GM18502 (cell line): ENCODE results near the gene UBQLN4.
"Not testable (repeated sequence)": the region's sequence is repeated elsewhere in the genome, so short reads cannot be mapped to it uniquely, and the experiment has no call there.

Source experiments
- ATAC-seq: cut with Tn5 transposase; IDR thresholded peaks from one replicate; pipeline ENCODE4 v1.9.1; 2021; ENCODE audit warnings: mild to moderate bottlenecking; ENCODE audit not compliant: unreplicated experiment, poor library complexity

UBQLN4 gene

DNA sequence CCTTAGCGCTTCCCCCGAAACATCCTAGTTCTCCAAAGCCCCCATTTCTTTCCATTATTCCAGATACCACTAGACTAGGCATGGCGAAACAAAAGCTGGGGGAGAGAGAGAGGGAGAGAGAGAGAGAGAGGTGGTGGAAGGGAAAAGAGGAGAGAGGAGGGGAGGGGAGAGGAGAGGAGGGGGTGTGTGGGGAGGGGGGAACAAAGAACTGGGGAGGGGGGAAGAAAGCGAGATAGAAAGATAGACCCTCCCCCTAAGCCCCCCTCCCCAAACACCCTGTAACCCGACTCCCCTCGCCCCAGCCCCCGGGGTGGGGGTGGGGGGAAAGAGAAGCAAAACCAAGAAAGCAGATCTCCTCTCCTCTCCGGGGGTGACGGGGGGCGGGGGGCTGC lies 28.3 kb upstream of the UBQLN4 start:
- ATAC-seq, result no peak

GRCh38 chr1:156081180-156081916 lies 27.8 kb upstream of the UBQLN4 start:
- ATAC-seq, result no peak

- no peak for ATAC-seq
Measured at GRCh38 chr1:156080863-156081179, 27.2 kb upstream of the UBQLN4 start.

DNA sequence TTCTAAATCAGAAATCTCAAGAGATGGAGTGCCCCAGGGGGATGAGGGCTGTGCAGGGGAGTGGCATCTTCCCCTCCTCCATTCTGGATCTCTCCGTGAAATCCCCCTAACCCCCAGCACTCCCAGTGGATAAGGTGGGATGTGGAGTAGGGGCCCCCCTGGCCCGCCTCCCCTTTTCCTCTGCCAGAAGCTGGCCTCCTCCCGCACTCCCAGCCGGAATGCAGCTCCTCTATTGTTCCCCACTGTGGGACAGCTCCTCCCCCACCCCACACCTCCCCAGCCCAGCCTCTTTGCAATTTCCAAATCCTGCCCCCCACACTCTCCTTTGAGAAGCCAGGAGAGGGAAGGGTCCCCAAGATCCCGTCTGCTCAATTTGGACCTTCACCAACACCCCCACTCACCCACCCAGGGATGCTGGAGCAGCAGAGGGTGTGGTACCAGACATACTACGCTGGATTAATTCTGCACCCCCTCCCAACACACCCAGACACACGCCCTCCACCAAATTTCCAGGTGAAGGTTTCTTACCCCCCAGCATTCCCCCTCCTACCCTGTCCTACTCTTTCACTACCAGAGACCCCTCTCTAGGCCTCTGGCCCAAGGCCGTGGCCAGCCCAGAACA lies 26.8 kb upstream of the UBQLN4 start:
- ATAC-seq, result no peak

DNA sequence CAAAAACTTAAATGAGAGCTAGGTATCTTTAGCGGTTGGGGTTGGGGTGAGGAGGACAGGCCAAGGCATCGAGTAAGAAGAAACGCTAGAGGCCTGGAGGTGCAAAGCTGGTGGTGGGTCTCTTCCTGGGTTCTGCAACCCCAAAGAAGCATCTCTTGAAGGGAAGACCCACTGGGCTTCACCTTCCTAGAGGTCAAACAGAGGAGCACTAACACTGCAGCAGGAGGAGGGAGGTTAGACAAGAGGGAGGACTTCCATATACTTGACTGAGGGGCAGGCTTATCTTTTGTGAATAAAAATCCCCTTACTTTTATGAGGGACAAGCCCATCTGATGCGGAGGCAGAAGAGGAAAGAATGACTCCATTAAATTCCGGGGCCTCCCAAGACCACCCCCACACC lies 26.2 kb upstream of the UBQLN4 start:
- ATAC-seq, result no peak

DNA sequence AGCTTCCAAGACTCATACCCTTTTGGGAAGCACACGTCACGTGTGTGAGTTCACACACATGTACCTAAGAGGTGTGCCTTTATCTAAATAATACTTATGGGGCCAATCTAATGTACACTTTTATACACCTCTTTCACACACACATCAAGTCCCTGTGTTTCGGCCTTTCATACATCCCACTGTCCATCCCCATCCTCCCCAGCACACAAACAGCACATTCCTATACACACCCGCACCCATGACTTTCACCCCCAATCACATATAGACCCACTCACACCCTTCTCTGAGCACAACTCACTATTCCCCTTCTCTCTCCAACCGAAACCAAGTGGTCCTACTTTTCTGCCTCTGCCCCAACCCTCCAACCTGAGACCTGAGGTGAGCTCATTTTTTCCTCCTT lies 25.1 kb upstream of the UBQLN4 start:
- no peak for ATAC-seq

GRCh38 chr1:156077430-156077760 lies 23.8 kb upstream of the UBQLN4 start:
- ATAC-seq, result no peak

- no peak for ATAC-seq
Measured at GRCh38 chr1:156076609-156077429, 23.2 kb upstream of the UBQLN4 start.

- no peak for ATAC-seq
Measured at GRCh38 chr1:156075775-156076204, 22.2 kb upstream of the UBQLN4 start.

- no peak for ATAC-seq
Measured at GRCh38 chr1:156075162-156075561, 21.6 kb upstream of the UBQLN4 start.

DNA sequence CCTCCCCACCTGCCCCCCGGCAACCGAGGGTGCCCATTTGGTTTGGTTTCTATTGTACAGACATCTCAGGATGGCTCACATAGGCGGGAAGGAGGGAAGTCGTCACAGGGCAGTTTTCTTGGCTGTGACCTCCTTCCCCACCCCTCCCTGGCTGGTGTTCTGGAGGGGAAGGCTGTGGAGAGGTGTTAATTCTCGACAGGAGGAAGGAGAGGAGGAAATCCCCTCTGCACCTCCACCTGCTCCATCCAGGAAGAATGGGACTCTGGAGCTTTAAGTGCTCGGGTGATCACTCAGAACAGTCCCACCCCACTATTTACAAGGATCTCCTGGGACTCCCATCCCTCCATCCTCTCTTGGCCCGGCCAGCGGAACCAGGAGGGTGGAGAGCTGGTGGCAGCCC lies 21.1 kb upstream of the UBQLN4 start:
- no peak for ATAC-seq

- ATAC-seq, result no peak
Measured at GRCh38 chr1:156073740-156074139, 20.1 kb upstream of the UBQLN4 start.

GRCh38 chr1:156073110-156073687 lies 19.6 kb upstream of the UBQLN4 start:
- ATAC-seq, result no peak

DNA sequence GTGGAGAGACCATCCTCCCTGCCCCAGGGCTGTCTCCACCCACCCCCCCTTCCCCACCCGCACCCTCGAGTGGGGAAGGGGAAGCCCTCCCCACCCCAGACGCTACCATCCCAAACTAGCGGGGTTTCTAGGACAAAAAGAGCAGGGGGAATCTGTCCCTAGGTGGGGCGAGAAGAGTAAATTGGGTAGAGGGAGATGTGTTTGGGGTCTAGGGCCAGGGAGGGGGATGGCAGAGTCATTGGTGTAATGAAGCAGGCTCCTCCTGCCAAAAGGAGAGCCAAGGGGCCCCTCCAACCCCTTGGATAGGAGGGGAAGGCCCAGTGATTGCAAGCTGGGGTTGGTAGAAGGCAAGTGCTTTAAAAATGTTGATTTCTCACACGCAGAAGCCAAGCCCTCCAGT lies 18.7 kb upstream of the UBQLN4 start:
- no peak for ATAC-seq

GRCh38 chr1:156071332-156071816 lies 17.8 kb upstream of the UBQLN4 start:
- not testable (repeated sequence) for ATAC-seq

GRCh38 chr1:156070548-156070947 lies 16.9 kb upstream of the UBQLN4 start:
- no peak for ATAC-seq

- ATAC-seq, result no peak
Measured at GRCh38 chr1:156069490-156070455, 16.2 kb upstream of the UBQLN4 start.

GRCh38 chr1:156067262-156067661 lies 13.7 kb upstream of the UBQLN4 start:
- ATAC-seq, result no peak

DNA sequence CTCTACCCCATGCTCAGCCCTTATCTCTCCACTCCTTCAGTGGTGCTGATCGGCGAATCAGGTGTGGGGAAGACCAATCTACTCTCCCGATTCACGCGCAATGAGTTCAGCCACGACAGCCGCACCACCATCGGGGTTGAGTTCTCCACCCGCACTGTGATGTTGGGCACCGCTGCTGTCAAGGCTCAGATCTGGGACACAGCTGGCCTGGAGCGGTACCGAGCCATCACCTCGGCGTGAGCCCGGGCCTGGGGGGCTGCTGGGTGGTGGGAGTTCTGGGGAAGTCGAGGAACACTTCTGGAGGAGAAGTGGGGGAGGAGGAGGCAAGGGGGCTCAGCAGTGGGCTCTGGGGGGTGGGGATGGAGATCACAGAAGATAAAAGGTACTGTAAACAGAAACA lies 12.3 kb upstream of the UBQLN4 start:
- no peak for ATAC-seq

- no peak for ATAC-seq
Measured at GRCh38 chr1:156065212-156065611, 11.6 kb upstream of the UBQLN4 start.
